Activated effector memory CD4-positive, alpha-beta T cell treated with anti-CD3 and anti-CD28 coated beads, Interleukin-2, amount 50 U/mL, for 16 hours (primary cell): ENCODE measurements around the gene NDE1.
A peak's percentile ranks its signal among the peaks of the same experiment; 100 is the strongest.
"Not testable (repeated sequence)": the region's sequence is repeated elsewhere in the genome, so short reads cannot be mapped to it uniquely, and the experiment has no call there.

Experiments used
- DNase-seq: peaks from one replicate; pipeline ENCODE4 v3.0.0-alpha.2; 2020

Gene NDE1

GRCh38 chr16:15701975-15702970 is 52.2 kb downstream of the NDE1 start:
- DNase-seq = no peak

- no peak for DNase-seq
These were observed 53.1 kb downstream of the NDE1 start for GRCh38 chr16:15703029-15703736.

- peak; percentile 90 for DNase-seq
These were observed 54.5 kb downstream of the NDE1 start for GRCh38 chr16:15704545-15704987.

- no peak for DNase-seq
These were observed 55.1 kb downstream of the NDE1 start for GRCh38 chr16:15705064-15705565.

GRCh38 chr16:15707332-15707731 is 57.3 kb downstream of the NDE1 start:
- no peak for DNase-seq

GRCh38 chr16:15708096-15708495 is 58.1 kb downstream of the NDE1 start:
- DNase-seq = no peak

- DNase-seq = no peak
These were observed 59.0 kb downstream of the NDE1 start for GRCh38 chr16:15708997-15709396.

GRCh38 chr16:15714393-15715172 is 64.5 kb downstream of the NDE1 start:
- no peak for DNase-seq

- no peak for DNase-seq
These were observed 65.2 kb downstream of the NDE1 start for GRCh38 chr16:15715221-15715620.

GRCh38 chr16:15716694-15717447 is 66.8 kb downstream of the NDE1 start:
- DNase-seq = no peak

GRCh38 chr16:15721018-15721417 is 71.0 kb downstream of the NDE1 start:
- DNase-seq = no peak

- no peak for DNase-seq
These were observed 73.8 kb downstream of the NDE1 start for GRCh38 chr16:15723808-15724207.

GRCh38 chr16:15725641-15726240 is 75.7 kb downstream of the NDE1 start:
- DNase-seq = no peak

- no peak for DNase-seq
These were observed 76.7 kb downstream of the NDE1 start for GRCh38 chr16:15726715-15727114.

GRCh38 chr16:15727697-15728096 is 77.7 kb downstream of the NDE1 start:
- DNase-seq = not testable (repeated sequence)

GRCh38 chr16:15729152-15729551 is 79.1 kb downstream of the NDE1 start:
- DNase-seq = no peak

- no peak for DNase-seq
These were observed 82.4 kb downstream of the NDE1 start for GRCh38 chr16:15732416-15732815.

- DNase-seq = no peak
These were observed 85.6 kb downstream of the NDE1 start for GRCh38 chr16:15735610-15736009.

- DNase-seq = no peak
These were observed 86.5 kb downstream of the NDE1 start for GRCh38 chr16:15736529-15736928.

GRCh38 chr16:15737140-15737644 is 87.1 kb downstream of the NDE1 start:
- no peak for DNase-seq

- DNase-seq = no peak
These were observed 89.4 kb downstream of the NDE1 start for GRCh38 chr16:15739464-15739863.
